Non-pigmented ciliary epithelial cell (primary cell): ENCODE measurements around the gene HTATIP2.
A peak's percentile ranks its signal among the peaks of the same experiment; 100 is the strongest.
"Not testable (repeated sequence)": the region's sequence is repeated elsewhere in the genome, so short reads cannot be mapped to it uniquely, and the experiment has no call there.

Experiments used
- DNase-seq: peaks from one replicate; pipeline ENCODE4 v3.0.0-alpha.2; 2010; ENCODE audit warnings: low read depth

HTATIP2 gene

DNA sequence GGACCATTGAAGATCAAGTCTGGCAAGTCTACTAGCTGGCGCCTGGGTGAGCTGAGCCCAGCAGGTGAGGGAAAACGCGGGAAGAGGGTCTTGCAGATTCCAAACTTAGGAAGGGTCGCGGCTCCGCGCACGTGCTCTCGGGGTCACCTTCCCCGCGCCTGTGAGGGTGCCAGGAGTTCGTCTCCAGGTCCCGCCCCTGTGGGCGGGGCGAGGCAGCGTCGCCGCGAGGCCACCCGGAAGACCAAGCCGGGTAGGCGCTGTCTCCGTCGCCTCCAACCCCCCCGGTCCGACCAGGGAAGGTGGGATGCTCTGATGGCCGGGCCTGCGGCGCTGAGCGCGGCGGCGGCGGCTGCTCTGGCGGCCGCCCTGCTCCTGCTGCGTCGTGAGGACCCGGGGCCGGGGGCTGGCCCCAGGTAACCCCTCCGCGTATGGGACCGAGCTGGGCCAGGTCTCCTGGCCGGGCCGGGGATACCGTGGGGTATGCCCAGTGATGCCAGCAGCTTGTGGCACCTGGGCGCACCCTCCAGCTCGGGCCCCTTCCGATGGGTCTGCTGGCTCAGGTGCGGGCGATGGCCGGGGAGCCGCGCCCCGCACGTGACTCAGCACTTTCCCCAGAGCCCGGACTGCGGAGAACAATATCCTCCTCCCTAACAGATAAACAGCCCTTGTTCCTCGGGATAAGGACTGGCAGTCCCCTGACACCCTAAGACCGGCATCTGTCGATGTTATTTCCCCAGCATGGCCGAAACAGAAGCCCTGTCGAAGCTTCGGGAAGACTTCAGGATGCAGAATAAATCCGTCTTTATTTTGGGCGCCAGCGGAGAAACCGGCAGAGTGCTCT is at the start of gene HTATIP2:
TSS of gene HTATIP2 (plus strand) at position 215 of the 841 bp plus-strand sequence. CDS start at position 739, 524 bp downstream.
- no peak for DNase-seq

DNA sequence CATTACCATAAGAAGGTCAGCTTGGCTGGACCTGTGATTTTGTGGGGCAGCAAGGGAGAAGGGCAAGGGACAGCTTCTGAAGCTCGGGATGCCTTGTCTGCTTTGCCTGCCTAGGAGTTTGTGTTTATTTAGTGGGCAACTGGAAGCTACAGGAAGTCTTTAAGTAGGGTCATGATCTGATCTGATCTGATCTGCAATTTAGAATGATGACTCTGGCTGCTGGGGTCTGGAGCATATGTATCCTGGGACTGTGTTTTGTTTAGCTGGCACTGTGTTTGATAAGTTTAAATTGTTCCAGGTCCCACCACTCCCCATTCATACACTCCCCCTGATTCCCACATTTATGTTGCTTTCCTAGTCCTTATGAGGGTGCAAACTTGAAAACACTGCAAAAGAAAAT is 47.7 kb upstream of the HTATIP2 start:
- DNase-seq = no peak

DNA sequence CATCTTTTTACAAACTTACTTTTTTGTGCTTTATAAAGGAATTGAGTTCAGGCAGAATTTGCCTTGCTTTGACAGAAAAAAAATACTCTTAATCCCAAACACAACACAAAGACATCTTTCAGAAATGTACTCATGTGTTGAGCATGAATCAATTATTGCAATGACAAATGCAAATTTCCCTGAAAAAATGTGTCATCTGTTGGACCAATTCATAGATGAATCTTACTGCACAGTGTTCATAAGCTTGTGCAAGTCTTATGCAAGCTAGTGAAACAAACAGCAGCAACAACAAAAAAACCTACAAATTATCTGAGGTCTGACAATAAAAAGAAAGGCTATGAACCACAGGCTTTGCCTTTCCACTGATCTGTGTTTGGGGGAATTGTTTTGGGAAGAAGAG is 42.3 kb upstream of the HTATIP2 start:
- no peak for DNase-seq

DNA sequence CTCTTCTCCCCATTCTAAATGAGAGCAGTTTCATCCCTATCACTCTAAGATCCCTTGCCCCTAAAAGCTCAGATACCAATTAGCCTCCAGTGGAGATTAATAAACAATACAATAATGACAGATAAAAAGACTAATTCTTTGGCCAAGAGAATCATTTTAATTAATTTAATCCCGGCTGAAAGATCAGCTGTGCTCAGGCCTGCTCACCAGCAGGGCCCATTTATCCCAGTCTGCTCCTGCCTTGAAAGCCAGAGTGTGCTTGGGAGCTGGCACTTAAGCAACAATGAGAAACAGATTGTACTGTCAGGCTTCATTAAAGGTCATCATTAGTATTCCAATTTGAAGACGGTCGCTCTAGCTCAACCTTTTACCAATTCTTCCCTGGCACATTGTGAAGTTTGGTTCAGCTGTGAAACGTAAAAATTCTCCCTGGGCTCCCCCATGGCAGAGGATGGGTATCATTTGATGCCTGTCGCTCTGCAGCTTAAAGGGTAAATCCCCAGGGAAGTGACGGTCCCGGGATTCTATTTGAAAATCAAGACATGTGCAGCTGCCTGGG is 36.1 kb upstream of the HTATIP2 start:
- DNase-seq = no peak

DNA sequence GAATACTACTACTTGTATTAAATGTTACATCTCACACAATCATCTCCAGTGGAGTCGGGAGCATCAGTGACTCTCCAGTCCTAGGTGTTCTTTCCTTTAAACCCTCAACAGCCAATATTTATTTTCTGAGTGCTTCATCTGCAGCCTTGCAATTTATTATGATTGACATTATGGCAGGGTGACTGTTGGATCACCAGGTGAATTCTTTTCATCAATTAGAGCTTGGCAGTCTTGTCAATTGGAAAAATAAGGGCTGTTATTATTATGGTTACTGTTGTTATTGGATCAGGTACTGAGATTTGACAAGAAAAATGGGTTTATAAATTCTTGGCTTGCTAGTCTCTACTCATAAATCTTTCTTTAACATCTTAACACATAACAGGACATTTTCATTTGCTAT is 27.5 kb upstream of the HTATIP2 start:
- no peak for DNase-seq

DNA sequence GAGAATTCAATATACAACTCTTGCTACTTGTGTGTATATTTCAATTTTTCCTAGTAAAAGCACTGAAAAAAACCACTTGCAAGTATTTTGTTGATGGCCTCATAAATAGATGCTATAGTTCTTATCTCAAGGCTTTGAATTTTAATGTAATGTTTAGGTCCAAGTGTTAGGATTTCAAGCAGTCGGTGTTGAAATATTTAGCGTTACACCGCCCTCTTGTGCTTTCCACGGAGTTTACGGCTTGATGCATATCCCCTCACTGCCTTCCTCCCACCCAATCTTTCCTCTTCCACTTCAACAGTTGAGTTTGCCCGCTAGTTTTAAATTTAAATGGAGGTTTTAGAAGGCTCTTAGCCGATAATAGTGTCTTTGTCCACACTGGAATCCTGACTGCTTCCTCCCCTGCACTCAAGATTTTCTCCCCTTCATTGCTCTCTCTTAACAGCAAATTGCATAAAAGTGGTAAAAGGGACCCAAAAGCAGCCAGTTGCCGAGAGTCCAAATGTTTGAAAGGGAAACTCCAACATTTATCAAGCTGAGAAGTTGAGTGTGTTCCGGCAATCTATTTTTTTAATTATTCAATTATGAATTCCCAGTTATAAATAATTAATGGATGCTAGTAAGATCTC is 25.9 kb upstream of the HTATIP2 start:
- DNase-seq = no peak

DNA sequence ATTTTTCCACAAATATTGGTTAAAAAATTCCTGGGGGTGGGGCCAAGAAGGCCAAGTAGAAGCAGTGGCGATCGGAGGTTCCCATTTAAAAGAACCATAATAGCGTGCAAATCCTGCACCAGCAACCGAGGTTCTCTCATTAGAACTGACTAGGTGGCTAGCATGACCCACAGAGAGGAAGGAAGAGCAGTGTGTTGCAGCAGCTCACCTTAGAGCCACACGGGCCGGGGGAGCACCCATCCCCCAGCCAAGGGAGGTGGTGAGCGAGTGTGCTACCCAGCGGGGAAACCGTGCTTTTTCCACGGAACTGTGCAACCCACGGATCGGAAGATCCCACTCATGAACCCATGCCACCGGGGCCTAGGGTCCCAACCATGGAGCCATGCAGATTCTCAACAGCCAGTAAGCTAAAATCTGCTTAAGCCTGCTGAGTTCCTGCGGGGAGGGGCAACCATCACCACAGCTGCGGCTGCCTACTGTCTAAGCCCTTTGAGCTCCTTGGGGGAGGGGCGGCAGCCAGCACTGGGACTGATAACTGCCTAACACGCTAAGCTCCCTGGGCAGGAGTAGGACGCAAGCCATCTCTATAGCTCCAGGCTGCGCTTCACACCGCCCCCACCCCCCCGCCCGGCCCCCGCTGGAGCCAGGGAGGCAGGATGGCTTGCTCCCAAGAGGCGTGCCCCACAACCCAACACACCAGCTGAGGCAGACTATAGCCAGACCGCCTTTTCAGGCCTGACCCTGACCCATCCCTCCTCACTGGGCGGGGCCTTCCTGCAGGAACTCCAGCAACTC is 21.0 kb upstream of the HTATIP2 start:
- no peak for DNase-seq

DNA sequence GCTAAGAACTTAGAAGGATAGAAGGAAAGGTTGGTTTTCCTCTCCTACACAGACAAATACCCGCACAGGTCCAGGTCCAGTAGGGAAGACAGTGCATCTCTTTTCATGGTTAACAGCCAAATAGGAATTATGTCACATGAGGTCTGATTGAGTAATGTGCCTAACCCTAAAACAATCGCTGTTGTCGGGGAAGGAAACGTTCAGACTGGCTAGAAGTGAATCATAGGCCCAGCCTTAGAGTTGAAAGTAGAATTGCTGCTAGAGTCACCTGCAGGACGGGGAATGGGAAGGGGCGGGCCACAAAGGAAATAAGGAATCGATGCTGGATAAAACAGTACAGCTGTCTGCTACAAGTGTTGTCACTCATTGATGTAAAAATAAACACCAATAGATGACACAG is 12.4 kb upstream of the HTATIP2 start:
- no peak for DNase-seq

DNA sequence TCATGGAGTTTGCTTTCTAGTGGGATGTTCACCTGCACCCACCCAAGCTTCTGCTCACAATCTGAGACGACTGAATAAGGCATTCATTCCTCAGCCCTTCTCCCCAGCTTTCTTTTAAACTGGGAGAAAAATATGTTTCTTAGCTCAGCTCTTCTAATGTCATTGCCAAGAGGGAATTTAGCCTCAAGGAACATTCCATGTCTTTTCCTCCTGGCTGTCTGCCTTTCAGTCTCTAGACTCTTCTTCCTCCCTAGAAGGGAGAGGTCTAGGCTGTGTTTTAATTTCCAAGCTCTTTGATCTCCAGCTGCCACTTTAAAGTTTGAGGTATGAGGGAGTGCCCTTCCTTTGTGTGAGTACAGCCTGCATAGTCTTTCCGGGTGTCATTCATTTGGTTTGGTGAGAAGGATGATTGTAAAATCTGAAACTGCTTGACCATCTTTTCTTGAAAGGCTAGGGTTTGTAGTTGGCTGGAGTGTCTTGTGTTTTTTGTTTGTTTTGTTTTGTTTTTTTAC is 11.7 kb upstream of the HTATIP2 start:
- no peak for DNase-seq

DNA sequence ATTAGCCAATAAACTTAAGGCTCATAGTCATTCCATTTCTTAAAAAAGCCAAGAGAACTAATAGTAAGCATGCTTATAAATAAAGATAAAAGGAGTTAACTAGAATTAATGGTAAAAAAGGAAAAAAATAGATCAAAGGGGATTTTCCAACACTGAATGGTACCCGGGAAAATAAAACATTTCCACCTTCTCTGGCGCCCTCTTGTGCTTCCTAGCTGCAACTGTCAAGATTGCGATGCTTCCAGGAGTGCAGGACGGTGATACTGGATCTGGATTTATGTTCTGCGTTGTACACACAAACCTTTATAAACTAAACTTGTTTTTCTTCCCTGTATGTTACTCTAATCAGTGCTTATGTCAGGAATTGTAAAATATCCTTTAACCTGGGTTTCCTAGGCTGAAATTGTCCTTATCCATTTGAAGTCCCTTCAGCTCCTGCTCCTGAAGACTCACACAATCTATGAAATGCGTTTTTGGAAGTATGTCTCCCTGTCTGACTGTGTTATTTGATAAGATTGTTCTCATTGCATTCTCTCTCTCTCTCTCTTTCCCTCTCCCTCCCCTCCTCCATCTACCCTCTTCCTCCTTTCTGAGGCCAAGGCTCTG is 9.6 kb upstream of the HTATIP2 start:
- DNase-seq = no peak

DNA sequence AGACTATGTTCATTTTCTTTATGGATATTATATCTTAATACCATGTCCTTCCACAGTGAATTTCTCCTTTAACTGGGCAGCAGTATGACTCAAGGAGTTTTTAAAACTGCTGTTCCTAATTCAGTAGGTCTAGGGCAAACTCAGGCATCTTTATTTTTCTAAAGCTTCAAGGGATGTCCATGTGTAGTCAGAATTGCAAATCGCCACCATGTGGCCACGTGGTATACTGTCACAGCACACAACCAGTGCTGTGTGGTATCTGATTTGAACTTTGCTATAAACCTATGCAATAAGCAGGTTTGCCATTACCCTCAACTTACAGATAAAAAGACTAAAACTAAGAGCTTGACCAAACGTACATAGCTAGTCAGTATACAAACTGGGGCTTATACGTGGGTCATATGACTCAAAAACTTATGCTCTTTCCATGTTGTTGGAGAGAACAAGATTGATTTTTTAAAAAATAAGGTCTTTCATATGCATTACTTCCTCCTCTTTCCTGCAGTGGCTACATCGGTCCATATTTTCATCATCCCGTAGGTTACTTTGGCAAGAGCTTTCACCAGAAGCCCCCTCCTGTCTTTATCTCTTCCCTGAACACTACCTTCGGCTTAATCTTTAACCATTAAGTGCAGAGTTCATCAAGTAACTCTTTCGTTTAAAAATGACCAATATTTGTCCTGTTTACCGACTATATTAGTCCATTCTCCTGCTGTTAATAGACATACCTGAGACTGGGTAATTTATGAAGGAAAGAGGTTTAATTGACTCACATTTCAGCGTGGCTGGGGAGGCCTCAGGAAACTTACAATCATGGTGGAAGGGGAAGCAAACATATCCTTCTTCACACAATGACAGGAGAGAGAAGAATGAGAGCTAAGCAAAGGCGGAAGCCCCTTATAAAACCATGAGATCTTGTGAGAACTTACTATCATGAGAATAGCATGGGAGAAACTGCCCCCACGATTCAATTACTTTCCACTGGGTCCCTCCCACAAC is 8.0 kb upstream of the HTATIP2 start:
- DNase-seq = no peak

DNA sequence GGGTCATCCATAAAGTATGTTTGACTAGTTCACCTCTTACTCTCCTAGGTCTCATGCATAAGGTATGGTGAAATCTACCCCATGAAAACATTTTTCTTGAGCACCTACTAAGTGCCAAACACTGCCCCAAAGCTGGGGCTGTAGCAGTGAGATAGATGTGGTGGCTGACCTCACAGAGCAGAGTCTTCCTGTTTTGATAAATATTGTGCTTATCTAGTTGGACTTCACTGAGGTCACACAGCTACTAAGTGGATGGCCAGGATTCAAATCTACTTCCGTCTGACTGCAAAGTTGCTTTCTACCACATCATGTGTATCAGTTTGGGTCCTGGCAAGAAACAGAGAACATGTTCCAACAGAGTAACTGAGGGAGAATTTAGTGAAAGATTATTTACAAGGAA is 6.4 kb upstream of the HTATIP2 start:
- no peak for DNase-seq

DNA sequence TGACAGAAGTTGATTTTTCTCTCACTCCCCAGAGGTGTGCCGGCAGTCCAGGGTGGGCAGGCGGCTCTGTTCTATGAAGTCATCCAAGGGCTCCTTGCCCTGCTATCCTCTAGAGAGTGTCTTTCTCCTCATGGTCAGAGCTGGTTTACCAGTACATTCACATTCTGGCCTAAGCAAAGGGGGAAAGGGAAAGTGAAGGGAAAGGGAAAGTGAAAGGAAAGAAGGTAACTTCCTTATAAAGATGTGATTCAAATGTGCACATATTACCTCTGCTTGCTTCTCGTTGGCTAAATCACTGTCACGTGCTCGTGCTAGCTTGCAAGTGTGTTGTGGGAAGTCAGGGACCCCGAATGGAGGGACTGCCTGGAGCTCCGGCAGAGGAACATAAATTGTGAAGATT is 2.9 kb upstream of the HTATIP2 start:
- DNase-seq = no peak

DNA sequence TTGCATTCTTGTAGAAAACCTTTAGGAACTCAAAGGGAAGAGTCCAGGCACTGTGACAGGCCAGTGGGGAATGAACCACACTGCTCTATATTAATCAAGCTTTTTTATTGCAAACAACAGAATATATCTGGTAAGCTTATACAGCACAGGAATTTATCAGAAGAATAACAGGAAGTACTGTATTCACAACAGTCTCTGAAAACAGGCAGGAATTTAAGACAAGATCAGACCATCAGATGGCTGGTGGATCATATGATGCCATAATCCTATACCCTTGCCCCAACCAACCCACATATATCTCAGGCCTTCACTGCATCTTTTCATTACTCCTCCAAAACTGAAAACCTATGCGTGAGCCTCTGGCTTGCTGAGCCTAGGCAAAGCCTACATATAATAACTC is 1.0 kb upstream of the HTATIP2 start:
- no peak for DNase-seq

DNA sequence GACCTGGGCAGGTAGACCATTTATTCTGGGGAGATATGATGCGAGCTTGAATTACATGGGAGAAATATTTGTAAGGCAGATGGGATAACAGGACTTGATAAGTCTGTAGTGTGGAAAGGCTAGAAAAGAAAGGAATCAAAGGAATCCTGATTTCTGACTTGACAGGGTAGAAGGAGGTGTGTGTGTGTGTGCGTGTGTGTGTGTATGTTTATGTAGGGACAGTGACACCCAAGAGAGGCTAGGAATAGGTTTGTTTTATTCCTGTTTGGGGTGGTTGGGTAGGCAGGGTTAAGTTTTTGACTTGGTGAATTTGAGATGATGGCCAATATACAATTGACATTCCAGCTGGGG is 390 bp upstream of the HTATIP2 start:
- DNase-seq = no peak

DNA sequence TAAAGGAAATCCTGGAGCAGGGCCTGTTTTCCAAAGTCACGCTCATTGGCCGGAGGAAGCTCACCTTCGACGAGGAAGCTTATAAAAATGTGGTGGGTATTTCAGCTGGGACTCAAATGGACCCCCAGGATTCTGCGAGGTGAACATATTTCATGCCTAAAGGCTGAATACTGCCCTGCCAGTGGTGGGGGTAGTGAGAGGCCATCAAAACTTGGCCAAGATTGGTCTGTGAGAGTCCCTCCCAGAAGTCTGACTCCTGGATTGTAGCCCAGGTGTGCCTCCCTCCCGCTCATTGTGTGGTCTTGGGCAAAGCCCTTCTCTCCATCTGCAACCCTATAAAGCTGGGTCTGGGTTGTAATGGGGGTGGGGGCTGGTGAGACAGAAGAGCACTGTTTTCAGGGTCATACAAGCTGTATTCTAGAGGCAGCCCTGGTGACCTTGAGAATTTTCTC is 853 bp downstream of the HTATIP2 start:
- DNase-seq = no peak

DNA sequence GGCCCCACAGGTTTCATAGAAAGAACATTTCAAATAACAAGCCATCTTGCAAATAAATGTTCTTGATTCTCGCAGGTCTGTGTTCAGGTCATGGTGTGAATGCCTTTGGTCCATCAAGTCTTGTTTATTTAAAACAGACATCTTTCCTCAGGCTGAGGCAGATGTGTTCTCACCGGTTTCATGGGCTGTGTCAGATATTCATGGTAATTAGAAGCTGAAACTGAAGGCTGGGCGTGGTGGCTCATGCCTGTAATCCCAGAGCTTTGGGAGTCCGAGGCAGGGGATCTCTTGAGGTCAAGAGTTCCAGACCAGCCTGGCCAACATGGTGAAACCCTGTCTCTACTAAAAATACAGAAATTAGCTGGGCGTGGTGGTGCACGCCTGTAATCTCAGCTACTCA is 2.0 kb downstream of the HTATIP2 start:
- not testable (repeated sequence) for DNase-seq

DNA sequence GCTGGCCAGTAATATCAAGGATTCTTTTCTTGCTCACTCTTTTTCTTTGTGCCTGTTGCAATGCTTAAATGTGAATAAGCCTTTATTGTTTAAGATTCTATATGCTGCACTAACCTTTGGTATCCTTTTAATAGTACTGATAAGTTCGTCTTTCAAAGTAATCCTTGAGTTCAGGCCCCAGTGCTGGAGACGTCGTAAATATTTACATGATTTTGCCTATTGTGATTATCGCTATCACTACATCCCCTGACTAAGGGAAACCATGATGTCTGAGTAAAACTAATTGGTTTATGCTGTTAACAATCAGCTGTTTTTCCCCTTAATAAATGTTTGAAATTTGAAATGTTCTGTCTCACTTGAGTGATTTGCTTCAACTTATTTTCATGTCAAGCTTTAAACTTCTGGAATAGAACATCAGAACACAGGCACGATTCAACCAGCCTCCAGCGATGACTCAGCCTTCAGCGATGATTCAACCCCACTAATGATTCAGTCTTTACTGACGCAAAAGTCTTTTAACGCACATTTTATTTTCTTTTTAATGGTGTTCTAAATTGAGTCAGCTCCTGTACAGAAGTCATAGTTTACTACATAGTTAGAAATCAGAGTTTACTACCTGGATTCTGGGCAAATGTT is 3.9 kb downstream of the HTATIP2 start:
- DNase-seq = peak; percentile 65

DNA sequence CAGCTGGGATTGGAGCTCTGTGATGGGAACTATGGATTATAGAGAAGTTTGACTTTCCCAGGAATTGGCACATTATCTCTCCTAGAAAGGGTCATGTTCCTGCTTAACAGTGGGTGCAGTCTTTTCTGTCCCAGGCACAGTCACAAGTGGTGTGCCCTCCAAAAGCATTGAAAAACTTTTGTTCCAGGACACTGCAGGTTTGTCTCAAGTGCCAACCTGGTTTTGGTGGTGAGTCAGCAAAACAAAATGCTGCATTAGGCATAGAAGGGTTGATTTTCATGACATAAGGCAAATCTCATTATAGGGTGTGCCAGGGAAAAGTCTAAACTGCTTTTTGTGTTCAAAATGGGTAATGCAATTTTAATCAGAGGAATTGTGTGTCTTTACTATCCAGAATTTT is 4.9 kb downstream of the HTATIP2 start:
- DNase-seq = no peak

DNA sequence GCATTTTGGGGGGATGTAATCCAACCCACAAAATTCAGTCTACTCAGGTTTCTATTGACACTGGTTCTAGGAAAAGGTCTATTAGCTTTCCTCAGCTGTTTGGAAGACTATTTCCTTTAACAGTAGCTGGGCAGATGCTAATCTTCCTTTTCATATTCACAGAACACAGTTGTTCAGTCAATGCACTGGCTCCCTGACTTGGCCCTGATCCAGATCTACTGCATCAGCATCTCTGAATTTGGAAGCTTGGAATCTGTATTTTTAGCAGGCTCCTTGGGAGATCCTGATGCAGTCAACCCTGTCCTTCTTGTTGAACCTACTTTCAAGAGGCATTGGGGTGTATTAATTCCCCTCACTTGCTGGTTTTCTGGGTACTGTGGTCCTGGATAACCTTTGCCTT is 6.3 kb downstream of the HTATIP2 start:
- DNase-seq = no peak
